H9 (cell line): ENCODE results near the gene ANXA2. TPM values are rescaled to one million over a fixed set of nuclear protein-coding genes. Genes with fewer than 3 reads are reported as not detected.

ENCODE experiments used
- DNase-seq: peaks from one replicate; pipeline ENCODE4 v3.0.0-alpha.2; 2017
- H2AFZ ChIP-seq: one replicate; pipeline ENCODE4 v1.6.1; 2013; ENCODE audit warnings: mild to moderate bottlenecking, low read length, control low read depth, moderate library complexity
- H2AK5ac ChIP-seq: 2 replicates; pipeline ENCODE4 v1.6.1; 2013; ENCODE audit warnings: low read length, control low read depth, mixed read lengths; ENCODE audit not compliant: insufficient read length
- H2BK120ac ChIP-seq: one replicate; pipeline ENCODE4 v1.6.1; 2013; ENCODE audit warnings: low read depth, mild to moderate bottlenecking, low read length, control low read depth, inconsistent platforms; ENCODE audit not compliant: poor library complexity, severe bottlenecking
- H2BK12ac ChIP-seq: 2 replicates; pipeline ENCODE4 v1.6.1; 2013; ENCODE audit warnings: low read length, control low read depth, mixed read lengths, low read depth; ENCODE audit not compliant: insufficient read length
- H2BK15ac ChIP-seq: 2 replicates; pipeline ENCODE4 v1.6.1; 2013; ENCODE audit warnings: low read depth, low read length, control low read depth
- H2BK20ac ChIP-seq: one replicate; pipeline ENCODE4 v1.6.1; 2013; ENCODE audit warnings: low read depth, mild to moderate bottlenecking, low read length, control low read depth, inconsistent platforms; ENCODE audit not compliant: poor library complexity, severe bottlenecking
- H2BK5ac ChIP-seq: 2 replicates; pipeline ENCODE4 v1.6.1; 2013; ENCODE audit warnings: low read length, control low read depth, mixed read lengths; ENCODE audit not compliant: insufficient read length
- H3K14ac ChIP-seq: 2 replicates; pipeline ENCODE4 v1.6.1; 2013; ENCODE audit warnings: low read length, control low read depth; ENCODE audit not compliant: insufficient read depth
- H3K18ac ChIP-seq: 2 replicates; pipeline ENCODE4 v1.6.1; 2013; ENCODE audit warnings: low read depth, mild to moderate bottlenecking, mixed read lengths, low read length, control low read depth; ENCODE audit not compliant: insufficient read length
- H3K23ac ChIP-seq: 2 replicates; pipeline ENCODE4 v1.6.1; 2013; ENCODE audit warnings: low read length, control low read depth, mixed read lengths, low read depth; ENCODE audit not compliant: insufficient read length
- H3K23me2 ChIP-seq: 2 replicates; pipeline ENCODE4 v1.6.1; 2013; ENCODE audit warnings: low read depth, mild to moderate bottlenecking, mixed read lengths, low read length, control low read depth; ENCODE audit not compliant: insufficient read length, poor library complexity, severe bottlenecking
- H3K27ac ChIP-seq: 2 replicates; pipeline ENCODE4 v1.5.1; 2013; ENCODE audit warnings: low read length, control low read depth, mixed read lengths, low read depth; ENCODE audit not compliant: insufficient read length
- H3K27me3 ChIP-seq: 2 replicates; pipeline ENCODE4 v1.6.1; 2013; ENCODE audit warnings: low read length, control low read depth, inconsistent platforms; ENCODE audit not compliant: insufficient read depth
- H3K4ac ChIP-seq: 2 replicates; pipeline ENCODE4 v1.6.1; 2013; ENCODE audit warnings: low read depth, mild to moderate bottlenecking, control low read depth, inconsistent platforms, low read length, moderate library complexity
- H3K4me1 ChIP-seq: 2 replicates; pipeline ENCODE4 v1.6.1; 2013; ENCODE audit warnings: low read length, control low read depth, inconsistent platforms; ENCODE audit not compliant: insufficient read depth
- H3K4me2 ChIP-seq: 2 replicates; pipeline ENCODE4 v1.6.1; 2013; ENCODE audit warnings: low read length, control low read depth, mixed read lengths; ENCODE audit not compliant: insufficient read length, insufficient read depth
- H3K56ac ChIP-seq: 2 replicates; pipeline ENCODE4 v1.6.1; 2013; ENCODE audit warnings: low read depth, mild to moderate bottlenecking, mixed read lengths, low read length, control low read depth; ENCODE audit not compliant: insufficient read length
- H3K79me1 ChIP-seq: 2 replicates; pipeline ENCODE4 v1.6.1; 2013; ENCODE audit warnings: low read depth, mild to moderate bottlenecking, moderate library complexity, low read length, control low read depth, inconsistent platforms; ENCODE audit not compliant: insufficient read depth, poor library complexity, severe bottlenecking
- H3K79me2 ChIP-seq: 2 replicates; pipeline ENCODE4 v1.6.1; 2013; ENCODE audit warnings: low read length, control low read depth, inconsistent platforms; ENCODE audit not compliant: insufficient read depth
- H3K9ac ChIP-seq: 2 replicates; pipeline ENCODE4 v1.6.1; 2013; ENCODE audit warnings: low read length, control low read depth, mixed read lengths; ENCODE audit not compliant: insufficient read length; ENCODE audit errors: extremely low read depth
- H3K9me3 ChIP-seq: one replicate; pipeline ENCODE4 v1.6.1; 2013; ENCODE audit warnings: low read depth, low read length, inconsistent platforms; ENCODE audit not compliant: control insufficient read depth
- H3T11ph ChIP-seq: one replicate; pipeline ENCODE4 v1.6.1; 2013; ENCODE audit warnings: mild to moderate bottlenecking, low read length, control low read depth, inconsistent platforms
- H4K20me1 ChIP-seq: one replicate; pipeline ENCODE4 v1.6.1; 2013; ENCODE audit not compliant: control insufficient read depth, insufficient read length, insufficient read depth
- H4K5ac ChIP-seq: 2 replicates; pipeline ENCODE4 v1.6.1; 2013; ENCODE audit warnings: low read depth, mild to moderate bottlenecking, mixed read lengths, low read length, control low read depth; ENCODE audit not compliant: insufficient read length
- H4K8ac ChIP-seq: replicated peaks from 2 replicates; pipeline ENCODE4 v1.6.1; 2013; ENCODE audit warnings: low read length, control low read depth, mixed read lengths, low read depth; ENCODE audit not compliant: insufficient read length
- H4K91ac ChIP-seq: 2 replicates; pipeline ENCODE4 v1.6.1; 2013; ENCODE audit warnings: low read depth, mild to moderate bottlenecking, moderate library complexity, mixed read lengths, low read length, control low read depth; ENCODE audit not compliant: insufficient read length
- H3K27ac Mint-ChIP-seq, 3 experiments: 2 replicates in 2 of 3; 3 replicates in 1 of 3; pipeline ENCODE4 v1.8.0; 2020 to 2021; ENCODE audit warnings: mixed read lengths in 3 of 3, mild to moderate bottlenecking in 1 of 3, moderate library complexity in 1 of 3
- H3K27me3 Mint-ChIP-seq: 2 replicates; pipeline ENCODE4 v1.8.0; 2021; ENCODE audit warnings: low read depth, mild to moderate bottlenecking, moderate library complexity, mixed read lengths
- H3K36me3 Mint-ChIP-seq, 3 experiments: 2 replicates in 2 of 3; 3 replicates in 1 of 3; pipeline ENCODE4 v1.8.0; 2020 to 2021; ENCODE audit warnings: low read depth in 3 of 3, mixed read lengths in 3 of 3; ENCODE audit not compliant: insufficient read depth in 1 of 3
- H3K4me1 Mint-ChIP-seq, 2 experiments: 2 replicates each; pipeline ENCODE4 v1.8.0; 2020; ENCODE audit warnings: mixed read lengths in 2 of 2
- H3K4me3 Mint-ChIP-seq, 2 experiments: 2 replicates in 1 of 2; 3 replicates in 1 of 2; pipeline ENCODE4 v1.8.0; 2020 to 2021; ENCODE audit warnings: mild to moderate bottlenecking in 2 of 2, mixed read lengths in 2 of 2, moderate library complexity in 1 of 2
- H3K9me3 Mint-ChIP-seq, 2 experiments: 2 replicates in 1 of 2; 3 replicates in 1 of 2; pipeline ENCODE4 v1.8.0; 2020; ENCODE audit warnings: mild to moderate bottlenecking in 2 of 2, mixed read lengths in 2 of 2, moderate library complexity in 1 of 2
- CTCF ChIP-seq: fragments of 200-600 bp; sonication (generic); conservative IDR thresholded peaks from 3 replicates; pipeline ENCODE4 v1.8.0; 2021; ENCODE audit warnings: antibody characterized with exemption, mild to moderate bottlenecking
- WGBS: extraction: QIAGEN DNeasy Blood & Tissue Kit; methylation state at CpG from one replicate; pipeline ENCODE4 v1.1.7; 2013; ENCODE audit warnings: missing lambda C conversion rate, low lambda C conversion rate, mixed read lengths; ENCODE audit not compliant: insufficient read length; ENCODE audit errors: extremely low coverage; 5-methylcytosine and 5-hydroxymethylcytosine counted together
- total RNA-seq: library from RNA; stranded (reverse); gene quantifications from 2 replicates; pipeline ENCODE4 v1.2.1, GENCODE V29; 2021

ANXA2 gene
- total RNA-seq, 1 experiment from 2014 or later = 126 TPM

- Histone ChIP-seq H3K9ac (no peak overlapping the region), H3K23ac (no peak overlapping the region), H3K27me3 (peaks cover 1% of the 10 kb centered on the region; the same call in 1 of the 2 replicates), H4K8ac (no peak overlapping the region), H3K4ac (no peak overlapping the region), H3K14ac (no peak overlapping the region), H3K4me1 (peaks cover 21% of the 10 kb centered on the region; the same call in 1 of the 2 replicates), H3T11ph (no peak overlapping the region), H2BK20ac (no peak overlapping the region), H2BK12ac (no peak overlapping the region), H3K4me2 (no peak overlapping the region), H4K20me1 (no peaks in the 10 kb centered on the region), H3K79me1 (no peaks in the 10 kb centered on the region), H3K27ac (no peak overlapping the region), H2AFZ (no peak overlapping the region), H3K56ac (no peak overlapping the region), H3K23me2 (peaks cover 23% of the 10 kb centered on the region), H3K18ac (no peak overlapping the region), H2BK5ac (no peak overlapping the region), H4K91ac (no peak overlapping the region), H2BK120ac (no peak overlapping the region), H2BK15ac (no peak overlapping the region), H3K9me3 (no peaks in the 10 kb centered on the region), H2AK5ac (no peak overlapping the region), H3K79me2 (peaks cover 7% of the 10 kb centered on the region; the same call in 1 of the 2 replicates), H4K5ac (no peak overlapping the region)
- TF ChIP-seq CTCF = no peak
- Mint-ChIP-seq H3K36me3 (peaks cover 0 to 6% (median 3%) of the 10 kb centered on the region in 3 experiments; a peak in 2 of 7 replicates), H3K4me3 (no peak overlapping the region), H3K4me1 (peaks cover 63 to 64% of the 10 kb centered on the region in 2 experiments), H3K27ac (no peak overlapping the region; a peak in 1 of 7 replicates), H3K9me3 (no peaks in the 10 kb centered on the region; a peak in 1 of 5 replicates), H3K27me3 (peaks cover 34% of the 10 kb centered on the region)
- no peak for DNase-seq
- WGBS = no CpG with 5 or more reads among the region's 1 CpG
These were observed 3.1 kb downstream of the ANXA2 start for GRCh38 chr15:60394689-60395097.
